Measurements from ENCODE around the gene TMEM174.

TMEM174 gene

GRCh38 chr5:73172951-73173350, at the start of gene TMEM174:
TMEM174 (plus strand) TSS chr5:73173193; CDS start chr5:73173244, 51 bp downstream.
- no peak for DNase-seq

- no peak for DNase-seq
Observed at GRCh38 chr5:73125289-73125688, 47.7 kb upstream of the TMEM174 start.

GRCh38 chr5:73126381-73126780, 46.6 kb upstream of the TMEM174 start:
- DNase-seq, result no peak

GRCh38 chr5:73126957-73127356, 46.0 kb upstream of the TMEM174 start:
- DNase-seq, result no peak

GRCh38 chr5:73129143-73129542, 43.9 kb upstream of the TMEM174 start:
- DNase-seq, result no peak

GRCh38 chr5:73130811-73131210, 42.2 kb upstream of the TMEM174 start:
- no peak for DNase-seq

GRCh38 chr5:73131711-73132425, 41.1 kb upstream of the TMEM174 start:
- DNase-seq, result no peak

- no peak for DNase-seq
Observed at GRCh38 chr5:73132759-73133158, 40.2 kb upstream of the TMEM174 start.

- no peak for DNase-seq
Observed at GRCh38 chr5:73135021-73135420, 38.0 kb upstream of the TMEM174 start.

GRCh38 chr5:73135429-73136054, 37.5 kb upstream of the TMEM174 start:
- no peak for DNase-seq

GRCh38 chr5:73136055-73136562, 36.9 kb upstream of the TMEM174 start:
- DNase-seq, result no peak

GRCh38 chr5:73137563-73138530, 35.1 kb upstream of the TMEM174 start:
- no peak for DNase-seq

- DNase-seq, result no peak
Observed at GRCh38 chr5:73139485-73139884, 33.5 kb upstream of the TMEM174 start.

- no peak for DNase-seq
Observed at GRCh38 chr5:73140801-73141200, 32.2 kb upstream of the TMEM174 start.

GRCh38 chr5:73142035-73142434, 31.0 kb upstream of the TMEM174 start:
- no peak for DNase-seq

- DNase-seq, result no peak
Observed at GRCh38 chr5:73143716-73144115, 29.3 kb upstream of the TMEM174 start.

- DNase-seq, result no peak
Observed at GRCh38 chr5:73149540-73149939, 23.5 kb upstream of the TMEM174 start.

- DNase-seq, result no peak
Observed at GRCh38 chr5:73150876-73151275, 22.1 kb upstream of the TMEM174 start.

- DNase-seq, result no peak
Observed at GRCh38 chr5:73151766-73152410, 21.1 kb upstream of the TMEM174 start.

GRCh38 chr5:73152411-73153388, 20.3 kb upstream of the TMEM174 start:
- no peak for DNase-seq

- no peak for DNase-seq
Observed at GRCh38 chr5:73153513-73153912, 19.5 kb upstream of the TMEM174 start.

Data from stimulated activated CD4-positive, alpha-beta T cell treated with anti-CD3 and anti-CD28 coated beads, Interleukin-2, amount 100 ng/mL, for 48 hours (primary cell).